OCI-LY3 (cell line): Measurements from ENCODE around the gene SH3RF3.

ENCODE experiments used
- H2AFZ ChIP-seq: fragments of 200-600, 300-600 bp; shearing (Covaris generic); 2 replicates; pipeline ENCODE4 v1.6.0; 2014; ENCODE audit warnings: antibody characterized with exemption, low read depth, low read length
- H3K27ac ChIP-seq: fragments of 200-600, 300-600 bp; sonication (generic); 2 replicates; pipeline ENCODE4 v1.5.1; 2014; ENCODE audit warnings: mild to moderate bottlenecking, low read length, moderate library complexity, mixed read lengths
- H3K27me3 ChIP-seq: fragments of 200-600, 300-600 bp; sonication (generic); 2 replicates; pipeline ENCODE4 v1.6.1; 2014; ENCODE audit warnings: low read depth, low read length, mixed read lengths
- H3K36me3 ChIP-seq: fragments of 200-600, 300-600 bp; sonication (generic); replicated peaks from 2 replicates; pipeline ENCODE3; 2014; ENCODE audit warnings: low read depth, low read length, mixed read lengths
- H3K4me1 ChIP-seq: fragments of 300-600, 200-600 bp; sonication (generic); 2 replicates; pipeline ENCODE4 v1.6.1; 2014; ENCODE audit warnings: low read length, mixed read lengths
- H3K4me2 ChIP-seq: fragments of 200-600, 300-600 bp; sonication (generic); 2 replicates; pipeline ENCODE4 v1.6.1; 2014; ENCODE audit warnings: low read length, mixed read lengths
- H3K4me3 ChIP-seq: fragments of 300-600, 200-600 bp; sonication (generic); 2 replicates; pipeline ENCODE4 v1.5.1; 2014; ENCODE audit warnings: antibody characterized with exemption, mild to moderate bottlenecking, low read length, moderate library complexity
- H3K79me2 ChIP-seq: fragments of 300-600, 200-600 bp; shearing (Covaris generic); 2 replicates; pipeline ENCODE4 v1.6.1; 2014; ENCODE audit warnings: mild to moderate bottlenecking, low read length, mixed read lengths
- H3K9ac ChIP-seq: fragments of 300-600, 200-600 bp; shearing (Covaris generic); 2 replicates; pipeline ENCODE4 v1.6.0; 2014; ENCODE audit warnings: mild to moderate bottlenecking, low read length, moderate library complexity
- H3K9me3 ChIP-seq: fragments of 200-600, 300-600 bp; shearing (Covaris generic); 2 replicates; pipeline ENCODE4 v1.6.1; 2014; ENCODE audit warnings: low read length, mixed read lengths; ENCODE audit not compliant: insufficient read depth
- H4K20me1 ChIP-seq: fragments of 200-600, 300-600 bp; sonication (generic); 2 replicates; pipeline ENCODE4 v1.6.1; 2016; ENCODE audit warnings: low read length, mixed read lengths; ENCODE audit not compliant: insufficient read depth
- EZH2phosphoT487 ChIP-seq: fragments of 200-600 bp; shearing (Covaris generic); IDR thresholded peaks from 2 replicates; pipeline ENCODE4 v1.6.1; 2018; ENCODE audit warnings: antibody characterized with exemption, mixed run types, low read depth
- TF ChIP-seq, protein P1 (sequence below): fragments of 200-600, 300-600 bp; sonication (generic); IDR thresholded peaks from 2 replicates; pipeline ENCODE4 v1.5.1; 2014; ENCODE audit warnings: antibody characterized with exemption, low read length, low read depth

SH3RF3 gene

GRCh38 chr2:109238580-109238979 lies 109.6 kb downstream of the SH3RF3 start:
- Histone ChIP-seq H3K4me1 (no peaks in the 10 kb centered on the region), H3K4me2 (no peak overlapping the region), H2AFZ (no peak overlapping the region), H3K79me2 (no peaks in the 10 kb centered on the region), H3K9me3 (no peaks in the 10 kb centered on the region), H4K20me1 (no peaks in the 10 kb centered on the region), H3K27me3 (0 out of 2 replicates have a peak, but pooled peaks cover 4% of the 10 kb centered on the region), H3K36me3 (no peaks in the 10 kb centered on the region), H3K4me3 (no peak overlapping the region), H3K9ac (no peak overlapping the region), H3K27ac (no peak overlapping the region)
- TF ChIP-seq, protein P1, sequence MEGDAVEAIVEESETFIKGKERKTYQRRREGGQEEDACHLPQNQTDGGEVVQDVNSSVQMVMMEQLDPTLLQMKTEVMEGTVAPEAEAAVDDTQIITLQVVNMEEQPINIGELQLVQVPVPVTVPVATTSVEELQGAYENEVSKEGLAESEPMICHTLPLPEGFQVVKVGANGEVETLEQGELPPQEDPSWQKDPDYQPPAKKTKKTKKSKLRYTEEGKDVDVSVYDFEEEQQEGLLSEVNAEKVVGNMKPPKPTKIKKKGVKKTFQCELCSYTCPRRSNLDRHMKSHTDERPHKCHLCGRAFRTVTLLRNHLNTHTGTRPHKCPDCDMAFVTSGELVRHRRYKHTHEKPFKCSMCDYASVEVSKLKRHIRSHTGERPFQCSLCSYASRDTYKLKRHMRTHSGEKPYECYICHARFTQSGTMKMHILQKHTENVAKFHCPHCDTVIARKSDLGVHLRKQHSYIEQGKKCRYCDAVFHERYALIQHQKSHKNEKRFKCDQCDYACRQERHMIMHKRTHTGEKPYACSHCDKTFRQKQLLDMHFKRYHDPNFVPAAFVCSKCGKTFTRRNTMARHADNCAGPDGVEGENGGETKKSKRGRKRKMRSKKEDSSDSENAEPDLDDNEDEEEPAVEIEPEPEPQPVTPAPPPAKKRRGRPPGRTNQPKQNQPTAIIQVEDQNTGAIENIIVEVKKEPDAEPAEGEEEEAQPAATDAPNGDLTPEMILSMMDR, result no peak
- no peak for TF ChIP-seq EZH2phosphoT487

GRCh38 chr2:109239720-109240119 lies 110.7 kb downstream of the SH3RF3 start:
- no peak overlapping the region for H3K27ac ChIP-seq
- TF ChIP-seq, protein P1, result no peak
- TF ChIP-seq EZH2phosphoT487, result no peak
- no peak overlapping the region for H3K9ac ChIP-seq
- H3K36me3 ChIP-seq, result no peaks in the 10 kb centered on the region
- H3K4me2 ChIP-seq, result no peak overlapping the region
- H3K4me3 ChIP-seq, result no peak overlapping the region
- no peaks in the 10 kb centered on the region for H3K4me1 ChIP-seq
- 0 out of 2 replicates have a peak, but pooled peaks cover 4% of the 10 kb centered on the region for H3K27me3 ChIP-seq
- no peaks in the 10 kb centered on the region for H3K9me3 ChIP-seq
- no peaks in the 10 kb centered on the region for H4K20me1 ChIP-seq
- H3K79me2 ChIP-seq, result no peaks in the 10 kb centered on the region
- no peak overlapping the region for H2AFZ ChIP-seq

GRCh38 chr2:109242210-109242653 lies 113.2 kb downstream of the SH3RF3 start:
- H3K36me3 ChIP-seq, result no peaks in the 10 kb centered on the region
- no peak overlapping the region for H3K9ac ChIP-seq
- H3K4me3 ChIP-seq, result no peak overlapping the region
- no peaks in the 10 kb centered on the region for H3K9me3 ChIP-seq
- no peak overlapping the region for H2AFZ ChIP-seq
- H3K4me1 ChIP-seq, result no peaks in the 10 kb centered on the region
- no peaks in the 10 kb centered on the region for H4K20me1 ChIP-seq
- 0 out of 2 replicates have a peak, but pooled peaks cover 4% of the 10 kb centered on the region for H3K27me3 ChIP-seq
- H3K4me2 ChIP-seq, result no peak overlapping the region
- no peak for TF ChIP-seq EZH2phosphoT487
- TF ChIP-seq, protein P1, result no peak
- no peaks in the 10 kb centered on the region for H3K79me2 ChIP-seq
- no peak overlapping the region for H3K27ac ChIP-seq

DNA sequence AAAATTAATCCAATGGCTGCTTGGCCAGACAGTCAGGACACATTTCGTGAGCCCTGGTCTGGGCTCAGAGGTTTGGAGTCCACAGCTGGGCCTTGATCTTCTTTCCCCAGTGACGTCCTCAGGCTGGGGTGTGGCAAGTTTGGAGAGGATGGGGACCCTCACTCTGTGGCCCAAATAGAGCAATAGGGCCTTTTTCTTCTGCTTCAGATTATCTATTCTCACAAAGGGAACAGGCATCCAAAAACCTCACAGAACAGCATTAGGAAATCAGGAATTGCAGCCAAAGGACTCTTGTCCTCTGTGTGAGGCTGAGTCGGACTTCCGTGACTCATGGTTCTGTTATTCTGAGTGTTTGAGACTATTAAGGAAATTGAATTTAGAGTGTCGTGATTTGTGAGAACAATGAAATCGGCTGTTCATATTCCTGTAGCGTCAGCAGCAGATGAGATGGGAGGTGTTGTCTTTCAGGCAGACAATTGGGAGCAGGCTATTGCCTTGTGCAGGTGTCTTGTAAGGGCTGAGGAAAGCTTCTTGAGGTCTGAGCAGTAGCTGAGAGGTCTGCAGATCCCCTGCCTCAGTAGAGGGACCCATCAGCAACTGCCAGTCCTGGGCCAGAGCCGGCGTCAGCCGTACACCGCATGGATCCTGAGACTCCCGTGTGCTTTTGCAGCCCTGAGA lies 113.8 kb downstream of the SH3RF3 start:
- H3K4me3 ChIP-seq, result no peak overlapping the region
- no peaks in the 10 kb centered on the region for H4K20me1 ChIP-seq
- no peak overlapping the region for H3K27ac ChIP-seq
- no peaks in the 10 kb centered on the region for H3K79me2 ChIP-seq
- no peak overlapping the region for H3K4me2 ChIP-seq
- 0 out of 2 replicates have a peak, but pooled peaks cover 4% of the 10 kb centered on the region for H3K27me3 ChIP-seq
- H3K36me3 ChIP-seq, result no peaks in the 10 kb centered on the region
- no peak overlapping the region for H3K9ac ChIP-seq
- no peaks in the 10 kb centered on the region for H3K4me1 ChIP-seq
- TF ChIP-seq, protein P1, result no peak
- TF ChIP-seq EZH2phosphoT487, result no peak
- H2AFZ ChIP-seq, result no peak overlapping the region
- H3K9me3 ChIP-seq, result no peaks in the 10 kb centered on the region
